ENCODE data around the gene TMEM14C. TPM values are rescaled to one million over a fixed set of nuclear protein-coding genes. Genes with fewer than 3 reads are reported as not detected.

The TMEM14C gene
- total RNA-seq (2014; rRNA removed; shearing (Covaris generic)), result 137 and 140 TPM in 2 replicates
- 240 and 261 TPM in 2 replicates for polyA plus RNA-seq (2015; cell fraction: cytosol; rRNA removed)
- 115 and 128 TPM in 2 replicates for polyA plus RNA-seq (2015; cell fraction: nucleus; rRNA removed)

DNA sequence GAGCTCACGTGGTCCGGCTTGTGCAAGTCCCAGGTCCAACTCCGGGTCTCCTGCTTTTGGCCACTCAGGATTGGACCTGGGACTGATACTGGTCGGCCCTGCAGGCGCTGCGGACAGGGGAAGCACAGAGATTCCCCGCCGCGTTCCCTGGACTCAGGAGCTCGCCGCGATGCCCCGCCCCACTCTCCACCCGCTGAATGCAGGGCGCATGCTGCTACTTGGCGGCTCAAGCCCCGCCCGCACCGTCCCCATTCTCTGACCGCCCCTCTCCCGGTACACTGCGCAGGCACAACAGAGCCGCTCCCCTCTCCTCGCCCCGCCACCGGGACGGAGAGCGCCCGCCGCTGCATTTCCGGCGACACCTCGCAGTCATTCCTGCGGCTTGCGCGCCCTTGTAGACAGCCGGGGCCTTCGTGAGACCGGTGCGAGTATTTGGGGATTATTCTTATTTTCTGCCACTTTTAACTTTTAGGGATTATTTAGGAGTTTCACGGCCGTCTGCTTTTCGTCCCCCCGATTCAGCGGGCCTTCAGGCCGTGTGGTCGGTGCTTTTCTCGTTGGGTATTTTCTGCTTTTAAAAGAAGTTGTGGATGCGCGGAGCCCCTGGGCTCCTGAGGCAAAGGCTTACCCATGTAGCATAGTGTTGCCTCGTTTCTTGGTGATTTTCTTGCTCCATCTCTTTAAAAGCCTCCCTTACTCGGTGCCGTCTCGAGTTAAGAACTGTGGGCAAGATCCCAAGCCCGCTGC is at the start of gene TMEM14C:
Gene TMEM14C (plus strand): TSS at position 251 of the 747 bp plus-strand sequence. CDS start 1,544 bp downstream, outside the sequence.
- DNase-seq (ENCODE audit: low read depth), result peak; percentile 99

DNA sequence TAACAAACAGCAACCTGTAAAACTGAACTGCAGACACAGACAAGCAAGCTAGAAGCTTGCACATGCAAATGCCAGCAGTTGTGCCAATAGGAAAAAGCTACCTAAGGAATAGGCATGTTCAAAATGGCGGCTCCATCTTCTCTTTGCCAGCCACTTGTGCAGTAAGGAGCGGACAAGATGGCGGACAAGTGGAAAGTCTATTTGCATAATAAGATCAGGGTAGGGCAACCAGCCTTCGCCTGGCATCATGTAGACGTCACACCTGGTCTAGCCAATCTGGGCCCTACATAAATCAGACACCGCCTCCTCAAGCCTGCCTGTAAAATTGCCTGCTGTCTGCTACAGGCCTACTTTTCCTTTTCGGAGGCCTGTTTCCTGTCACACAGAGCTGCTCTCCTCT is 46.5 kb upstream of the TMEM14C start:
- no peak for DNase-seq (ENCODE audit: low read depth)

DNA sequence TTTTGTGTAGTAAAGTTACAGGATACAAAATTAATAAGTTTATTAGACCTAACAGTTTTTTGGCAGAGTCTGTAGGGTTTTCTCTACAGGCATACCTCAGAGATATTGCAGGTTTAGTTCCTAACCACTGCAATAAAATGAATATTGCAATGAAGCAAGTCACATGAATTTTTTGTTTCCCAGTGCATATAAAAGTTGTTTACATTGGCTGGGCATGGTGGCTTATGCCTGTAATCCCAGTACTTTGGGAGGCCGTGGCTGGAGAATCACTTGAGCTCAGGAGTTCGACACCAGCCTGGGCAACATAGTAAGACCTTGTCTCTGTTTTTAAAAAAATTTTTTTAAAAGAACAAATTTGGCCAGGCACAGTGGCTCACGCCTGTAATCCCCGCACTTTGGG is 44.4 kb upstream of the TMEM14C start:
- DNase-seq (ENCODE audit: low read depth), result no peak

DNA sequence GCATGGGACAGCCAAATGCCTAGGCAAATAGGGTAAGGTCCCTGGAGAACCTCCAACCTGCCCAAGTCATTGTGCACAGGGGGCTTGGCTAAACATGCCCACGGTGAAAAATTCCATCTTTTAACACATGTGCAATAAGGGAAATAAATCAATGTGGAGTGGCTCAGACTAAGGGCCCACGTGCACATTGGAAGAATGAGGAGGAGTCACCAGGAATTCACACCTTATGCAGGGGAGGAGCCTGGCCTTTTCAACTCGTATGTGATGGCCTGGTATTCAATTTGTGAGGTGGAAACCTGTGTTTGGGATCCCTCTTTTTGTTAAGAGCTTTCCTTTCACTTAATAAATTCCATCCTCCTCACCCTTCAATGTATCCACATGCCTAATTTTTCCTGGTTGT is 41.1 kb upstream of the TMEM14C start:
- no peak for DNase-seq (ENCODE audit: low read depth)

DNA sequence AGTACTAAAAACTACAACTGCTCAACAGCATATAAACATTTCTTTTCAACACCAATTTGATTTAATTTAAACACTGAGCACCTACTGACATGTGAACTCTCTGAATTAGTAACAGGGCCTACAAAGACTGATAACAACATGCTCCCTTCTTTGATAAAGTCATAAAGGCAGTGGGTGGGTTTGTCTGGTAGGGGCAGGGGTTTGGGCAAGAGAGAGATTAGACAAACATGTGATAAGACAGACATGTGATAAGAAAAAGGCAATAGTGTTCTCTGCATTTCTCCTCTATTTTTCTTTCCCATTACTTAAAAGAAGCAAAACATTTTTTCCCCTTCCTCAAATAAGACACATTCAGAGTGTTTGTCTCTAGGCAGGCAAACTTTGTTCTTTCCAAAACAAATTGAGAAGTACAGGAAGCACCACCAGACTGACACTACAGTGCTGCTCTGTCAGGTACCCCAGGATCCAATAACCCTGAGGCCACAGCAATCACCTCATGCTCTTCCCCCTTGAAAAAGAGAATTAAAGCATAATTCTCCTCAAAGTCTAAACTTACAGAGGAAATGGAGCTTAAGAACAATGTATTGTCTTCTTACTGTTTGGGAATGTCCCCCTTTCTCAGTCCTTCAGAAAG is 40.4 kb upstream of the TMEM14C start:
- no peak for DNase-seq (ENCODE audit: low read depth)

DNA sequence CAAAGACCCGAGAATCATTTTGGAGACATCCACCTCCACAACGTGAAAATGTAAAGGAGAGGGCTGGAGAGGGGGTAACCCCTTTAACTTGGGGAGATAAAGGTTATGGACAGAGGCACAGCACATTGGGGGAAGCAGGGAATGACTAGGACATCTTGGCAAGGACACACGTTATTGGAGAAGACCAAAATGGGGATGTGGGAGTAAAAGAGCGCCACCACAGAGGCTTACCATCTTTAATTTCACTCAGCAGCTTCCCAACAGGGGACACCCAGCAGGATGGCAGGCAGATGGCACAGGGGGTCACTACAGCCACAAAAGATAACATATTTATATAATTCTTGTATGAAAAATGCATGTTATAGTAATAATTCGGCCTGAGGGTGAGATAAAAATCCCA is 38.3 kb upstream of the TMEM14C start:
- no peak for DNase-seq (ENCODE audit: low read depth)

DNA sequence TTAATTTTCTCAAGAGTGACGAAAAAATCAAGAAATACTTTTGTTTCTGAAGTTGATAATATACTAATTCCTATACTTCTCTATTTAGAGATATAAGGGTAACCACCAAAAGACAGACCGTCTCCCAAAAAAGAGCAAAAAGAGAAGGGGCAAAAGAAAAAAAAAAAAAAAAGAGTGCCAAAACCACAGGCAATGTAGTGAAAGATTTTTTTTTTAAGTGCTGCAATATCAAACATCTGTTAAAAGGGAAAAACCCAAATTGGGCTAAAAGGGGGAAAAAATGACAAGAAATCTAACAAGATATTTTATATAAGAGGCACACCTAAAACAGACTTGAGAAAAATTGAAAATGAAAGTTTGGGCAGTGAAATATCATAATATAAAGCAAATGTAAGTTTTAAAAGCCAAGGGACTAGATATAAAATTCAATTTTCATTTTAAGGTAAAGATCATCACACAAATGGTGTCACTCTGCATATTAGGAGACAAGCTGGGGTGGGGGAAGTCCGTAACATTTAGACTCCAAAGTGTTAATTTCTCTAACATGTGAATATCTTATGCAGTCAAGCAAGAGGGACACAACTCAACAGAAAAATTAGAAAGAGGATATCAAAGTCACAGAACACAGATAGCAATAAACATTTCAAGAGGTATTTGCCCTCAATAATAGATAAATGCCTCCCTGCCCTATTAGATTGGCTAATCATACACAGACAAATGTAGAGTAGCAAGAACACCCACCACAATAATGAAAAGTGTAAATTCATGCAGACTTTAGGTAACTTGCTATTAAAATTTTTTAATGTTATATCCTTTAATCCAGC is 37.6 kb upstream of the TMEM14C start:
- no peak for DNase-seq (ENCODE audit: low read depth)

DNA sequence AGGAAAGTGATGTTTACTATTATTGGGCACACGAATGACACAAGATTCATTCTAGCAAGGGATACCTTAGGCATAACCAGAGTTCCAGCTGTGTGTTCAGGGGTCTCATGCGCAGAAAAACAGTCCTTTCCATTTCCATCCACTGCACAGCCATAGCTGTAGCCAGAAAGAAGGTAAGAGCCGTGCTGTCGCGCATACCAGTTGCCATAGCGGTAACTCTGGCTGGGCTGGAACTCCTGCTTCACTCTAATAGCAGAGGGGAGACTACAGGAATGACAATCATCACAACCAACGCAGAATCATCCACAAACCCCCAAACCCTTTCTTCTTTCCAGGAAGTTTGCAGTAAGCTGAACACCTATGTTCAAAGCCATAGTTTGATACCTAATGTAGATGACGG is 36.0 kb upstream of the TMEM14C start:
- DNase-seq (ENCODE audit: low read depth), result no peak

DNA sequence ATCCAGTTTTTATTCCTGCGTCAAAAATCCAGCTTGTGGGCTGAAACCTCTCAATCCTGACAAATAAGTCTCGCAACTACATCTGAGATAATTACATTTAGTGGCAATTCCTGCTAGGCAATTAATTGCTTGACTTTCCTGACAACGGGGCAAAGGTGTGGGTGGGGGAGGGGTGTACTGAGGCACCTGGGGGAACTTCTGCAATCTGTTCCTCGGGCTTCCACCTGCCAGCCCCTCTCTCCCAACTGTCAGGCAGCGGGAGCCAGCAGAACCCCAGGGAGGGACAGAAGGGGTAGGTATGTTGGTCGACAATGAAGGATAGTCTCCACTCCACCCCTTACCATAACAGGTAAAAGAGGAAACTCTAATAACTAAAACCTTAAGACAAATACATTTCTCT is 35.3 kb upstream of the TMEM14C start:
- no peak for DNase-seq (ENCODE audit: low read depth)

DNA sequence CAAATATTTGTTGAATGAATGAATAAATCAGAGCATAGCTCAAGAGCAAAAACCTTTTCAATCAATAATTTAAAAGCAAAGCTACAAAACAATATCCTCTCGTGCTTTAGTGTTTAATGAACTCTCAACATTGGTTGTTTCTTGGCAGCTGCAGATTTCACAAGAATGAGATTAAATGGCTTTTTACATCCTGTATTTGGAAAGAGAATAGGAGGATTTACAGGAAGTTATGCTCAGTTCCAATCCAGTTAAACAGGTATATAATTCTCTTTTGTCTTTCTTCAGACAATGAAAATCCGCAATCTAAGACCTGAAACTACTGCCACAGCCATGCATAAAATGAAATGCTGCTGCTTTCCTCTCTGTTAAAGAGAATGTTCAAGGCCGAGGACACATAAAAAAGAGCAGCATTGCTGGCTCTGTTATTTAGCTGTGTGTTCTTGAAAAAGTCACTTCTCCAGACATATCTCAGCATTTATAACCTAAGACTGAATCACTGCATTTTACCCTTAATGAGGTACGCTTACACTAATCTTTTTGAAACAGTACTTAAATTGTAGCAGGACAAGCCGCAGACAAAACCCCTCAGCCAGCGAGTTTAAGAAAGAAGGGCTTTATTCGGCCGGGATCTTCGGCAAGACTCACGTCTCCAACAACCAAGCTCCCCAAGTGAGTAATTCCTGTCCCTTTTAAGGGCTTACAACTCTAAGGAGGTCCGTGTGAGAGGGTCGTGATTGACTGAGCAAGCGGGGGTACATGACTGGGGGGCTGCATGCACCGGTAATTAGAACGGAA is 32.0 kb upstream of the TMEM14C start:
- DNase-seq (ENCODE audit: low read depth), result no peak

DNA sequence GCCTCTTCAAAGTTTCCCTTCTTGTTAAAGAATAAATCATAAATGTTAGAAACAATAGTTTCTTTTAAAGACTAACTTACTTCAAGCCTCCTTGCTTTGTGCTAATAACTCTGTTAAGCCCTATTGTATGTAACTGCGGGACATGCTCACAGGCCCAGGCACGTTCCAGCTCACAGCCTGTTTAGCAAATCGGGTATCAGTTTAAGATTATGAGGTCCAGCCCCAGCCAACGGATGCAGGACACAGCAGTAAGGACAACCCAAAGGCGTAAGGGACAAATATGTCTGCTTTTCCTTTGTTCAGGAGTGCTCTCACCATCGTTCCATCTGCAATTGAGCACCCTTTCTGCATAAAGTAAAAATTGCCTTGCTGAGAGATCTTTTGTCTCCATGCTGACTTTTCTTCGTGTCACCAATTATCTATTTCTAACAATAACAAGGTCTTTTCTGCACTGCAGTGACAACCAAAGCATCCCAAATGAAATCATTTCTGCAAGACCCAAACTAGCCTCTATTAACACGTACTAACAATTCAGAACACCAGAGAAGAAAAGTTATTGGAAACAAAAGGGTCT is 29.8 kb upstream of the TMEM14C start:
- no peak for DNase-seq (ENCODE audit: low read depth)

DNA sequence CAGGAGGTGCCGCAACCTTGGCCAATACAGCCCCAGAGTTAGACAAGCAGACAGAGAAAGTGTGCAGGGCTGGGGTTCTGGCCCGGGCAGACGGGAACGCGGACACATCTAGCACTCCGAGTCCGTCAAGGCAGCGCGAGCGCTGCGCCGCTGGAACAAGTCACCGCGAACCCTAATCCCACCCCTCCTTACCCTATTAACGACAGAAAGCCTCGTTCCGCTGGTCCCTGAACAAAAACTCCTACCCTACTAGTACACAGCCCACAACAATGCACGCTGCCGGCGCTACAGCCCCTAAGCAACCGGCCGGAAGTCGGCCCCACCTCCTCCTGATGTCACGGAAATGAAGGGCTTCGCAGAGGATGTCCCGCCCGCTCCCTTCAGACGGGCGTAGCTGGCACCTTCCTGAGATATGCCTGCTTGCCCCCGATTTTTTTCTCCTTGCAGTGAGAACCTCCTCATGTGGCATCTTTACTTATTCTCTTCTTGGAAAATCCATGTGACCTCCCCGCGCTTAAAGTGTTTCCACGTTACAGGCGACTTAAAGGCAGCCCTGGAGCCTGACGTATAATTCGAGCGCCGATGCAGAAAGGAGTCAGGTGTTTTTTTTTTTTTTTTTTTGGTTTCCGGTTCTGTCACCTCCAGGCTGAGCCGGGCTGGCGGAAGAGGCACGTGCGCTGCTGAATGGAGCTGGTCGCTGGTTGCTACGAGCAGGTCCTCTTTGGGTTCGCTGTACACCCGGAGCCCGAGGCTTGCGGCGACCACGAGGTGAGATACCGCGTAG is 28.4 kb upstream of the TMEM14C start, which contains the start of the genes C6orf52 and PAK1IP1:
Gene C6orf52 (minus strand): TSS at position 315 of the 784 bp plus-strand sequence. CDS start 7,066 bp downstream, outside the sequence.
Gene PAK1IP1 (plus strand): TSS at position 671 of the 784 bp plus-strand sequence. CDS start 14 bp downstream, at position 685.
- DNase-seq (ENCODE audit: low read depth), result peak; percentile 93

DNA sequence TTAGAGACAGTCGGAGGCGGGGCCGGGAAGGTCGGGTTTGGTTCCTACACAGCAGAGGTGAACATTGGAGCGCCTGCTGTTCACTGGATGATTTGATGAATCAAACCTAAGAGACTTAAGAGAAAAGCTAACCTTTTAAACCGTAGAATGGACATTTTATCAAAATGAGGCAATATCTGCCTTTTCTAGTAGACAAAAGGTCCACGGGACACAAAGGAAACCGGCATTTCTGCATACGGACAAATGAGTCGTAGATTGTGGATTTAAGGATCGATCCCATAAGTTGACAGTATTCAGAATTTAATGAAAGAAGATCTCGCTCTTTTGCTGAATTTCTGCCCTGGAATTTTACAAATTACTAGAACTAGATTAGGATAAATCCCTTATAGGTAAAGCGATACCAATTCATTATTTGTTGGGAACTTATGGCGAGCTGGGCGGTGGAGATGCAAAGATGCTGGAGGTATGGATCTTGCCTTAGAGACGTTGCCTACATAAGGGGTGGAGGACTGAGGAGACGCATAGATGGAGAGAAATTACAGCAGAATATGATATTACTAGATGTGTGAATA is 27.7 kb upstream of the TMEM14C start:
- DNase-seq (ENCODE audit: low read depth), result no peak

DNA sequence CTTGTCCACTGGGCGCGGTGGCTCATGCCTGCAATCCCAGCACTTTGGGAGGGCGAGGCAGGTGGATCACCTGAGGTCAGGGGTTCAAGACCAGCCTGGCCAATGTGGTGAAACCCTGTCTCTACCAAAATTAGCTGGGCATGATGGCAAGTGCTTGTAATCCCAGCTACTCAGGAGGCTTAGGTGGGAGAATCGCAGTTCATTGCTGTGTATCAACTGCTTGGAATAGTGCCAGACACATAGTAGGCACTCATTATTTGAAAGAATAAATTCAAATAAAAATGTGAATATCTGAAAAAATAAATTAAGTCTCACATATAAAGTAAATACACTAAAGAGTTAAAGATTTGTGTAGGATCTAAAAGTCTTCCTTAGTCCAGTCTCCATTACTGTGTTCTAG is 26.2 kb upstream of the TMEM14C start:
- no peak for DNase-seq (ENCODE audit: low read depth)

DNA sequence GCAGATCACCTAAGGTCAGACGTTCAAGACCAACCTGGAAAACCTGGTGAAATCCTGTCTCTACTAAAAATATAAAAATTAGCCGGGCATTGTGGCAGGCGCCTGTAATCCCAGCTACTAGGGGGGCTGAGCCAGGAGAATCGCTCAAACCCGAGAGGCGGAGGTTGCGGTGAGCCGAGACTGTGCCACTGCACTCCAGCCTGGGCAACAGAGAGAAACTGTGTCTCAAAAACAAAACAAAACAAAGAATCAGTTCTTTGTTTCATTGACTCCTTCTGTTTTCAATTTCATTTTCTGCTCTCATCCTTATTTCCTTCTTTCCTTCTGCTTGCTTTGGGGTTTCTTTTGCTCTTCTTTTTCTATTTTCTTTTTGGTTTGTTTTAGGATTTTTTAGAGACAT is 8.9 kb upstream of the TMEM14C start:
- no peak for DNase-seq (ENCODE audit: low read depth)

DNA sequence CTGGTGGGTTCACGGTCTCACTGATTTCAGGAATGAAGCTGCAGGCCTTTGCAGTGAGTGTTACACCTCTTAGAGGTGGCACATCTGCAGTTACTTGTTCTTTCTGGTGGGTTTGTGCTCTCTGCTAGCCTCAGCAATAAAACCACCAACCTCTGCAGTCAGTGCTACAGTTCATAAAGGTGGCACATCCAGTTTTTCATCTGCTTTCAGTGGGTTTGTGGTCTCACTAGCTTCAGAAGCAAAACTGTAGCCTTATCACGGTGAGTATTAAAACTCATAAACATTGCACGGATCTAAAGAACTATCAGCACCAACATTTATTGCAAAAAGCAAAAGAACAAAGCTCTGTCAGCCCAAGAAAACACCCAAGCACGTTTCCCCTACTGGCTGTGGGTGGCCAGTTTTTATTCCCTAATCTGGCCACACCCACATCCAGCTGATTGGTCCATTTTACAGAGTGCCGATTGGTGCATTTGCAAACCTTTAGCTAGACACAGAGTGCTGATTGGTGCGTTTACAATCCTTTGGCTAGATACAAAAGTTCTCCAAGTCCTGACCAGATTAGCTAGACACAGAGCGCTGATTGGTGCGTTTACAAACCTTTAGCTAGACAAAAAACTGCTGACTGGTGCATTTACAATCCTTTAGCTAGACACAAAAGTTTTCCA is 3.4 kb upstream of the TMEM14C start:
- peak; percentile 60 for DNase-seq (ENCODE audit: low read depth)

DNA sequence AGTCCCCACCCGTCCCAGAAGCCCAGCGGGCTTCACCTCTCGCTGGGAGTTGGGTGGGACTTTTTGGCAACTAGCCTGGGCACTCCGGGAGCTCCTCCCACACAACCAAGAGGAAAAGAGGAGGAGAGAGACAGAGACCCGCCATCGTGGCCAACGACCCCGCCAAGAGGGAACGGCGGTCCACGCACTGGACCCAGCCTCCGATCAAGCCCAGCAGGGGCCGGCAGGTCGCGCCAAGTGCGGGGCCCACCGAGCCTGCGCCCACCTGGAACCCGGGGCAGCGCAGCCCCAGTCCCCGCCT is 3.0 kb upstream of the TMEM14C start:
- DNase-seq (ENCODE audit: low read depth), result no peak

DNA sequence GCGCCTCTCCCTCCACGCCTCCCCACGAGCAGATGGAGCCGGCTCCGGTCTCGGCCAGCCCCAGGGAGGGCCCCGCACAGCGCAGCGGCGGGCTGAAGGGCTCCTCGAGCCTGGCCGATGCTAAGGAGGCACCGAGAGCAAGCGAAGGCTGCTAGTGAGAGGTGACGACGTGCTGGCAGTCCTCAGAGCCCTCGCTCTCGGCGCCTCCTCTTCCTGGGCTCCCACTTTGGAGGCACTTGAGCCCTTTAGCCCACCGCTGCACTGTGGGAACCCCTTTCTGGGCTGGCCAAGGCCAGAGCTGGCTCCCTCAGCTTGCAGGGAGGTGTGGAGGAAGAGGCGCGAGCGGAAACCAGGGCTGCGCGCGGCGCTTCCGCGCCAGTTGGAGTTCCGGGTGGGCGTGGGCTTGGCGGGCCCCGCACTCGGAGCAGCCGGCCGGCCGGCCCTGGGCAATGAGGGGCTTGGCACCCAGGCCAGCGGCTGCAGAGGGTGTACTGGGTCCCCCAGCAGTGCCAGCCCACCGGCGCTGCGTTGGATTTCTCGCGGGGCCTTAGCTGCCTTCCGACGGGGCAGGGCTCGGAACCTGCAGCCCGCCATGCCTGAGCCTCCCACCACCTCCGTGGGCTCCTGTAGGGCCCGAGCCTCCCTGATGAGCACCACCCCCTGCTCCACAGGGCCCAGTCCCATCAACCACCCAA is 2.5 kb upstream of the TMEM14C start:
- DNase-seq (ENCODE audit: low read depth), result peak; percentile 20

Data from HT1080 (cell line).